ENCODE results near the gene FHIP2A. TPM values are rescaled to one million over a fixed set of nuclear protein-coding genes. Genes with fewer than 3 reads are reported as not detected.

The FHIP2A gene
- total and polyA plus RNA-seq, 2 donors = 12.1 to 14.6 TPM

Other genes with a start within 250 kb of the FHIP2A start
- 43.3 TPM for gene ABLIM1, start 163.5 kb upstream of the FHIP2A start, total RNA-seq
- gene ABLIM1, start 163.5 kb upstream of the FHIP2A start, polyA plus RNA-seq = 49.1 TPM
- gene TRUB1, start 116.4 kb downstream of the FHIP2A start, total RNA-seq = 22.2 TPM
- 12.1 TPM for gene TRUB1, start 116.4 kb downstream of the FHIP2A start, polyA plus RNA-seq

Measured in thymus (tissue), 2 donors.